Ascending aorta (tissue), 2 donors: Measurements from ENCODE around the gene TANC1. TPM values are rescaled to one million over a fixed set of nuclear protein-coding genes. Genes with fewer than 3 reads are reported as not detected.

Source experiments
- DNase-seq, 2 donors: peaks; one replicate each; pipeline ENCODE4 v3.0.0-alpha.2; 2019; ENCODE audit warnings: low spot score in 2 of 2
- H3K27ac ChIP-seq, 2 donors: fragments of 200-600 bp; sonication (generic); one replicate each; pipeline ENCODE4 v1.5.1; 2016 to 2017; ENCODE audit warnings: mild to moderate bottlenecking in 1 of 2
- H3K27me3 ChIP-seq: fragments of 200-600 bp; sonication (generic); one replicate; pipeline ENCODE4 v1.5.1; 2017
- H3K36me3 ChIP-seq, 2 donors: fragments of 200-600 bp; sonication (generic); one replicate each; pipeline ENCODE4 v1.5.1; 2016
- H3K4me1 ChIP-seq, 2 donors: fragments of 200-600 bp; sonication (generic); one replicate each; pipeline ENCODE4 v1.5.1; 2016 to 2017; ENCODE audit warnings: mild to moderate bottlenecking in 1 of 2
- H3K4me3 ChIP-seq, 2 donors: fragments of 200-600 bp; sonication (generic); one replicate each; pipeline ENCODE4 v1.5.1; 2016 to 2017; ENCODE audit warnings: mild to moderate bottlenecking in 1 of 2
- H3K9me3 ChIP-seq, 2 donors: fragments of 200-600 bp; sonication (generic); one replicate each; pipeline ENCODE4 v1.5.1; 2016
- intact Hi-C: fragments of 100-400 bp; cut with DNase I; formaldehyde crosslinking; loops from one replicate; pipeline ENCODE4 v1.15.1; 2023
- total RNA-seq: library from RNA; depleted of rRNA; stranded (reverse); fragments of >200 nt; gene quantifications from one replicate; pipeline ENCODE4 v1.1.0, GENCODE V29; 2016
- TF ChIP-seq, protein P1 (sequence below), 3 experiments: fragments of 200-600 bp in 2 of 3; fragments of 450-650 bp in 1 of 3; sonication (generic) in 2 of 3; IDR thresholded peaks; one replicate each; pipeline ENCODE4 v1.5.1; 2016 to 2019; ENCODE audit warnings: antibody characterized with exemption in 3 of 3, mild to moderate bottlenecking in 1 of 3, moderate library complexity in 1 of 3

Gene TANC1
- total RNA-seq, 1 donor from 2014 or later: 45.4 TPM

DNA sequence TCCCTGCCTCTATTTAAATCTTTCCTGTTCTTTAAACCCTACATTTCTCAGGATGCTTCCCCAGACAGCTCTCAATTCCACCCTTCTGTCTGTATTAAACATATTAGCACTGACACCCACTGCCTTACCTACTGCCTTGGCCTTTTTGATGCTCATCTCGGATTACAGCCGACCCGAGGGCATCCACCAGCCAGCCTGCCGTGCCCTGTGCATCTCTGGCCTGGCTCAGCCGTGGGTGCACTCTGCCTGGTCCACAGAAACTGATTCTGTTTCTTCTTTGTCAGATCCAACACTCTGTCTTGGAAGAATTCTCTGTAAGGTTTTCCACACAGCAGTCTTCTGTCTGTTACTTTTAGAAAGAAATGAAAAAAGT lies 27.2 kb downstream of the TANC1 start:
- peaks cover 5 to 29% of the 10 kb centered on the region in 2 donors for H3K4me1 ChIP-seq
- H3K27ac ChIP-seq: peak overlapping the region in 1 of 2 donors; percentile 26
- intact Hi-C loops: no loop called here

DNA sequence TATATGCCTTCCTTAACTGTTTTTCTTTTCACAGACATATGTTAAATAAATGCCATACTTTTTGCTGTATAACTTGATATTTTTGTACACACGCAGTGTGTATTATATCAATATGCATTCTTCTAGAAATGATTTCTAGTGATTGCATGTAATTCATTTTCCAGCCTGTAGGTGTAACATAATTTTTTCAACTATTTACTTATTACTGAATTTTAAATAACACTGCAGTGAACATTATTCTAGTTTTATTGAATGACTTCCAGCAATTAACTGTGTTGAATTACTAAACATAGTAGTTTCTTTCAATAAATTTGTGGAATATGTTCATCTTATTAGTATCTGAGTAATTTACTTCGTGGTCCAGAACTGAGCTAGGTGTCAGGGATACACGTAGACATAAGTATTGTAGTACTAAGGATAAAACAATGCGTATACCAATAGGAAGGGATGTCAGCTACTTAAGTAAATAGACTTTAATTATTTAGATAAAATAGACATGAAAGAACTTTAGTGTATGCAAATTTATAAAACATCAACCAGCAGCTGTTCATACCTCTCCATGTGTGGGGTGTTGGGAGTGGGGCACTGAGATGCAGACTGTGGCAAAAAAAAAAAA lies 28.0 kb downstream of the TANC1 start:
- TF ChIP-seq, protein P1, sequence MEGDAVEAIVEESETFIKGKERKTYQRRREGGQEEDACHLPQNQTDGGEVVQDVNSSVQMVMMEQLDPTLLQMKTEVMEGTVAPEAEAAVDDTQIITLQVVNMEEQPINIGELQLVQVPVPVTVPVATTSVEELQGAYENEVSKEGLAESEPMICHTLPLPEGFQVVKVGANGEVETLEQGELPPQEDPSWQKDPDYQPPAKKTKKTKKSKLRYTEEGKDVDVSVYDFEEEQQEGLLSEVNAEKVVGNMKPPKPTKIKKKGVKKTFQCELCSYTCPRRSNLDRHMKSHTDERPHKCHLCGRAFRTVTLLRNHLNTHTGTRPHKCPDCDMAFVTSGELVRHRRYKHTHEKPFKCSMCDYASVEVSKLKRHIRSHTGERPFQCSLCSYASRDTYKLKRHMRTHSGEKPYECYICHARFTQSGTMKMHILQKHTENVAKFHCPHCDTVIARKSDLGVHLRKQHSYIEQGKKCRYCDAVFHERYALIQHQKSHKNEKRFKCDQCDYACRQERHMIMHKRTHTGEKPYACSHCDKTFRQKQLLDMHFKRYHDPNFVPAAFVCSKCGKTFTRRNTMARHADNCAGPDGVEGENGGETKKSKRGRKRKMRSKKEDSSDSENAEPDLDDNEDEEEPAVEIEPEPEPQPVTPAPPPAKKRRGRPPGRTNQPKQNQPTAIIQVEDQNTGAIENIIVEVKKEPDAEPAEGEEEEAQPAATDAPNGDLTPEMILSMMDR (IDR thresholded peaks at IDR 0.05): peak in 1 of 3 experiments; percentile 30
- intact Hi-C loops: no loop called here
- Histone ChIP-seq H3K4me1 (peaks cover 5 to 29% of the 10 kb centered on the region in 2 donors), H3K27ac (no peak overlapping the region), H3K9me3 (no peaks in the 10 kb centered on the region), H3K36me3 (peaks cover 0 to 4% of the 10 kb centered on the region in 2 donors), H3K4me3 (no peak overlapping the region), H3K27me3 (no peaks in the 10 kb centered on the region)
- no peak for DNase-seq

More for the DNA sequence above, 27.2 kb downstream of the TANC1 start:
- Histone ChIP-seq H3K4me3 (no peak overlapping the region), H3K9me3 (no peaks in the 10 kb centered on the region), H3K36me3 (no peaks in the 10 kb centered on the region), H3K27me3 (no peaks in the 10 kb centered on the region)
- TF ChIP-seq, protein P1 (IDR thresholded peaks at IDR 0.05): no peak
- no peak for DNase-seq

DNA sequence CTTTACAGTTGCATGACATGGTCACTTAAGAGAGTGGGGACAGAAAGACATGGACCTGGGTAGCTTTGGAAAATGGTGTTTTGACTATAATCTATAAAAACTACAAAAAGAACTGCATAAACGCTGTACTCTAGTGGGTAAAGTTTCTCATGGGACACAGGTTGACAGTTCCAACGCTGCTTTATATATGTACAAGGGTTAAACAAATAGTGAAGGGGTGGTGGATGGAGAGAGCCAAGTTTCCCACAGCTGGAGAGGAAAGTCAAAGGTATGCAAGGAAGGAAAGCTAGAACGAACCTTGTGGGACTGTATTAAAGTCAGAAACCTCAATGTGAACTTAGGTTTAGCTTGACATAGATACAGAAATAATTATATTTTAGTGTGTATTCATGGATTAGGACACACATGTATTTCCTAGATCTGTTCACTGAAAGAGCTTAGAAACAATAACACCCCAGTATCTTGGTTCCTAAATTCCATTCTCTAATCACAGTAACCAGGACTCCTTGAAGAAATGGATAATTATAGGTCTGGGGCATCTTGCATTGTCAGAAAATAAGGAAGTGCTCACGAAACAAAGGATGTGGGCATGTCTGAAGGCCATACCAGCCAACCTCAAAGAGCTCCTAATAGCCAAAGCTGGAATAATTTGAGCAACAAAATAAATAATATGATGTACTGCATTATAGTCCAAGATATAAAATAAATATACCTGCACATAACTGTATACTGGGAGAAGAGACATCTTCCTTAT lies 28.8 kb downstream of the TANC1 start:
- no peak for DNase-seq
- intact Hi-C loops: no loop called here
- H3K36me3 ChIP-seq: peaks cover 0 to 4% of the 10 kb centered on the region in 2 donors
- no peak overlapping the region for H3K27ac ChIP-seq
- peaks cover 5 to 31% of the 10 kb centered on the region in 2 donors for H3K4me1 ChIP-seq
- no peak overlapping the region for H3K4me3 ChIP-seq
- H3K9me3 ChIP-seq: no peaks in the 10 kb centered on the region
- H3K27me3 ChIP-seq: no peaks in the 10 kb centered on the region
- TF ChIP-seq, protein P1 (IDR thresholded peaks at IDR 0.05): no peak

DNA sequence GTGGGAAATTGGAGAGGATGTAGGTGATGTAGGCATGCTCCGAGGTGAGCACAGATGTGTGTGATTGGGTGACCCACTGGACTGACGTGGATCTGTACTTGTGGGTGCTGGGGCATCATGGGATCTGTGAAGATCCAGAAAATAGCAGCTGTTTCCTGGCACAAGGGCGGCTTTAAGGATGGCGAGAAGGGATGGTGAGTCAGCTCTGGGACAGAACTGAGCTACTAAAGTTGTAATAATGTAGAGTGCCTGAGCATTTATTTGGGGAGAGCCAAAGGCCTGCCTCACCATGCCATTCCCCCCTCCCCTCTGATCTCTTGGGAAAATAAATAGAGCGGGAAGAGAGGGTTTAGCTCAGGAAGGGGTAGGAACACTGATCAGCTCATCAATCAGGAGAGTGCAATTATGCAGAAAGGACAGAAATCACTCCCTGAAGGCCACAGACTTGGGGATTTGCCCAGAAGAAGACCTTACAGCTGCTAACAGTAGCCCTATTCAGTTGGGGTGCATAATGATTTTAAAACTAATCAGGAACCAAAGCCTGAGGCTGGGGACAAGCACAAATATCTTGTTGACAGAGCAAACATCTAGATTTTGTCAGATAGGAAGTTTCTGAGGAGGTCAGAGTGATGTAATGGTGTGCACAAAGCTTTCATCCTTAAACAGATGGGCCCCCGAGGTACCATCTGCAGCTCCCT lies 30.3 kb downstream of the TANC1 start:
- Histone ChIP-seq H3K4me1 (peaks cover 5 to 26% of the 10 kb centered on the region in 2 donors), H3K36me3 (peaks cover 0 to 4% of the 10 kb centered on the region in 2 donors), H3K27me3 (no peaks in the 10 kb centered on the region), H3K4me3 (no peak overlapping the region), H3K9me3 (no peaks in the 10 kb centered on the region), H3K27ac (peak overlapping the region; percentile 44 to 50)
- TF ChIP-seq, protein P1 (IDR thresholded peaks at IDR 0.05): no peak
- intact Hi-C loops: loop anchor here (2.0 kb wide), 1 partner anchor 30 kb away; the partner anchor contains the start of gene TANC1
- peak in 1 of 2 donors; percentile 70 for DNase-seq

DNA sequence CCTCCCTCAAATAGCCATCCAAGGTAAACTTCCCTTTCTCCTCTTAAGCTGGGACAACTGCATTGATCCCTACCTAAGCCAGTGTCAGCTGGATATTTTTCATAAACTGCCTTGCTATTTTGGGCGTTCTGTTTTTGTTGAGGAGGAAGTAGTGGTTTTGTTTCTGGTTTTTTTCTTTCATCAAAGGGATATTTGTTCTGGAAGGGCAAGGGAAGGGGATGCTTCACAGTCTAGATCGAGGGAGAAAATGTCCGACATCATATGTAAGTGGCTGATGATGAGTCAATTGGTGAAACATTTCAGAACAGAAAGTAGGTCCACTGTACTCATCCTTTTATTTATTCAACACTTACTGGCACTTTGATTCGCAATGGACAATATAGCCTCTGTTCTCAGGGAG lies 31.0 kb downstream of the TANC1 start:
- Histone ChIP-seq H3K36me3 (peaks cover 0 to 4% of the 10 kb centered on the region in 2 donors), H3K27me3 (no peaks in the 10 kb centered on the region), H3K27ac (peak overlapping the region; percentile 44 to 50), H3K9me3 (no peaks in the 10 kb centered on the region), H3K4me1 (peaks cover 5 to 26% of the 10 kb centered on the region in 2 donors), H3K4me3 (no peak overlapping the region)
- intact Hi-C loops: loop anchor here (2.0 kb wide), 1 partner anchor 31 kb away; the partner anchor contains the start of gene TANC1
- TF ChIP-seq, protein P1 (IDR thresholded peaks at IDR 0.05): no peak
- no peak for DNase-seq
